Osteocyte (in vitro differentiated cells): ENCODE data around the gene FUT9. TPM values are rescaled to one million over a fixed set of nuclear protein-coding genes. Genes with fewer than 3 reads are reported as not detected.

Experiments
- DNase-seq: peaks from one replicate; pipeline ENCODE4 v3.0.0; 2021; ENCODE audit warnings: mixed read lengths; ENCODE audit not compliant: unreplicated experiment; ENCODE audit errors: extremely low spot score
- H3K27ac Mint-ChIP-seq: one replicate; pipeline ENCODE4 v1.8.0; 2021; ENCODE audit warnings: mild to moderate bottlenecking, mixed read lengths; ENCODE audit not compliant: unreplicated experiment
- H3K27me3 Mint-ChIP-seq: one replicate; pipeline ENCODE4 v1.8.0; 2021; ENCODE audit warnings: mixed read lengths; ENCODE audit not compliant: unreplicated experiment
- H3K36me3 Mint-ChIP-seq: one replicate; pipeline ENCODE4 v1.8.0; 2021; ENCODE audit warnings: mixed read lengths; ENCODE audit not compliant: unreplicated experiment
- H3K4me1 Mint-ChIP-seq: one replicate; pipeline ENCODE4 v1.8.0; 2021; ENCODE audit warnings: mixed read lengths; ENCODE audit not compliant: unreplicated experiment
- H3K4me3 Mint-ChIP-seq: one replicate; pipeline ENCODE4 v1.8.0; 2021; ENCODE audit warnings: mild to moderate bottlenecking, moderate library complexity, mixed read lengths; ENCODE audit not compliant: unreplicated experiment
- H3K9me3 Mint-ChIP-seq: one replicate; pipeline ENCODE4 v1.8.0; 2021; ENCODE audit warnings: mixed read lengths; ENCODE audit not compliant: unreplicated experiment
- total RNA-seq: library from RNA; stranded (reverse); gene quantifications from 2 replicates; pipeline ENCODE4 v1.2.1, GENCODE V29; 2021
- TF ChIP-seq, protein P1 (sequence below): fragments of 200-600 bp; sonication (generic); IDR thresholded peaks from 2 replicates; pipeline ENCODE4 v1.5.0; 2021; ENCODE audit warnings: antibody characterized with exemption, mild to moderate bottlenecking, moderate library complexity

The FUT9 gene
- total RNA-seq, 1 donor from 2014 or later: not detected

DNA sequence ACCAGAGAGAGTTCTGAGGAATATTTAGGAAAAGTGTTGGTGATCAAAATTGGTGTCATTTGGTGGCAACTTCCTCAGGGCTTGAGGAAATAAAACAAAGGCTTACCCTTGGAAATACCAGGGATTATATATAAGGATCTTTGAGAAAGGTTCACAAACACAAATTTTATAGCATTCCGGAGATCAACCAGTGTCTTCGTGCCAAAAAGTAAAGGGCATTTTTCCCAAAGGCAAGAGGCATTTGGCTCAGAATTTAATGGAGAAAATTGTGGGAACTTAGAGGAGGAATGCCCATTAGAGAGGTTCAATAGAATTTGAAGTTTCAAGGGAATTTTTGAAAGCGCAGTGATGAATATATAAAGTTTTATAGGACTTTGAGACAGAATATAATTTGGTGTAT, 179.5 kb downstream of the FUT9 start:
- Mint-ChIP-seq H3K27ac (no peak overlapping the region), H3K36me3 (no peaks in the 10 kb centered on the region), H3K9me3 (peaks cover 18% of the 10 kb centered on the region), H3K27me3 (no peaks in the 10 kb centered on the region), H3K4me1 (no peaks in the 10 kb centered on the region), H3K4me3 (no peak overlapping the region)
- no peak for DNase-seq
- TF ChIP-seq, protein P1, sequence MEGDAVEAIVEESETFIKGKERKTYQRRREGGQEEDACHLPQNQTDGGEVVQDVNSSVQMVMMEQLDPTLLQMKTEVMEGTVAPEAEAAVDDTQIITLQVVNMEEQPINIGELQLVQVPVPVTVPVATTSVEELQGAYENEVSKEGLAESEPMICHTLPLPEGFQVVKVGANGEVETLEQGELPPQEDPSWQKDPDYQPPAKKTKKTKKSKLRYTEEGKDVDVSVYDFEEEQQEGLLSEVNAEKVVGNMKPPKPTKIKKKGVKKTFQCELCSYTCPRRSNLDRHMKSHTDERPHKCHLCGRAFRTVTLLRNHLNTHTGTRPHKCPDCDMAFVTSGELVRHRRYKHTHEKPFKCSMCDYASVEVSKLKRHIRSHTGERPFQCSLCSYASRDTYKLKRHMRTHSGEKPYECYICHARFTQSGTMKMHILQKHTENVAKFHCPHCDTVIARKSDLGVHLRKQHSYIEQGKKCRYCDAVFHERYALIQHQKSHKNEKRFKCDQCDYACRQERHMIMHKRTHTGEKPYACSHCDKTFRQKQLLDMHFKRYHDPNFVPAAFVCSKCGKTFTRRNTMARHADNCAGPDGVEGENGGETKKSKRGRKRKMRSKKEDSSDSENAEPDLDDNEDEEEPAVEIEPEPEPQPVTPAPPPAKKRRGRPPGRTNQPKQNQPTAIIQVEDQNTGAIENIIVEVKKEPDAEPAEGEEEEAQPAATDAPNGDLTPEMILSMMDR: no peak

DNA sequence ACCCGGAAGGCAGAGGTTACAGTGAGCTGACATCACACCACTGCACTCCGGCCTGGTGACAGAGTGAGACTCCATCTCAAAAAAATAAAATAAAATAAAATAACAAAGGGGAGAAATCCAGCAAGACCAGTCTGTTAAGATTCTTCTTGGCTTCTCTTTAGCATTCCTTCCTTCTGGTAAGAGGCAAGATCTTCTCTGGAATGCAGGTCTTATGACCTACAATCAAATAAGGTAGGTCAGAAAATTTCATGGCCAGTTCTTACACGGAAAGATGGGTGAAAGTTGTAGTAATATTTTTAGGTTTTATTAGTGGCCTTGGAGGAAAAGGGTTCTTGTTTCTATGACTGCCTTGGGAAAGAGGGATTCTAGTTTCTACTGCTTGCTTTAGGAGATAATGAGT, 180.9 kb downstream of the FUT9 start:
- Mint-ChIP-seq H3K4me1 (no peaks in the 10 kb centered on the region), H3K4me3 (no peak overlapping the region), H3K9me3 (peaks cover 18% of the 10 kb centered on the region), H3K27me3 (no peaks in the 10 kb centered on the region), H3K36me3 (no peaks in the 10 kb centered on the region), H3K27ac (no peak overlapping the region)
- DNase-seq: no peak
- TF ChIP-seq, protein P1: no peak

DNA sequence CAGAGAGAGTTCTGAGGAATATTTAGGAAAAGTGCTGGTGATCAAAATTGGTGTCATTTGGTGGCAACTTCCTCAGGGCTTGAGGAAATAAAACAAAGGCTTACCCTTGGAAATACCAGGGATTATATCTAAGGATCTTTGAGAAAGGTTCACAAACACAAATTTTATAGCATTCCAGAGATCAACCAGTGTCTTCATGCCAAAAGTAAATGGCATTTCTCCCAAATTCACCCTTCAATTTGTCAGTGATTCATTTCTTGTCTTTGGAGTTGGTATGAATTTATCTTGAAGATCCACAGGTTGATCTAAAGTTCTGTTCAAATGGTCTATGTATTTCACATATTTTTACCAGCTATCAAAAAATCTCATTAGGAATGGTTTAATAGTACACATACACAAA, 181.5 kb downstream of the FUT9 start:
- TF ChIP-seq, protein P1: no peak
- Mint-ChIP-seq H3K4me1 (no peaks in the 10 kb centered on the region), H3K27ac (no peak overlapping the region), H3K9me3 (peaks cover 18% of the 10 kb centered on the region), H3K36me3 (no peaks in the 10 kb centered on the region), H3K4me3 (no peak overlapping the region), H3K27me3 (no peaks in the 10 kb centered on the region)
- DNase-seq: no peak

DNA sequence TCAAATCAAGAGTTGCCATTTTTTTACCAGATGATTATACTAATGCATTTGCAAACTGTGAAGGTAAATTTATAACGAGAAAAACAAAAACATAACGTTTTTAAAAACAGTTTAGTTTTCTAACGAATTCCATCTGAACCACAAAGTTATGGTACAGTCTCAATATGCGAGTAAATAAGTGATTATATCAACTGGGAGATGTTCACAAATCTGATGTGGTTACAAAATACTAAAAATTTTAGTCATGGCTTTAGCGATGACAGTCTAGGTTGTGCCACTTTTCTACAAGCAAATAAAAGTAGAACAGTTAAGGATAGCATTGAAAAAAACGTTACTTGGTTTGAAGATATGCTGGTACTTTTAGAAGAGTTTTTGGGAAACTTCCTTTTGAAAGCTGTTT, 186.8 kb downstream of the FUT9 start:
- no peak overlapping the region for H3K4me3 Mint-ChIP-seq
- TF ChIP-seq, protein P1: no peak

DNA sequence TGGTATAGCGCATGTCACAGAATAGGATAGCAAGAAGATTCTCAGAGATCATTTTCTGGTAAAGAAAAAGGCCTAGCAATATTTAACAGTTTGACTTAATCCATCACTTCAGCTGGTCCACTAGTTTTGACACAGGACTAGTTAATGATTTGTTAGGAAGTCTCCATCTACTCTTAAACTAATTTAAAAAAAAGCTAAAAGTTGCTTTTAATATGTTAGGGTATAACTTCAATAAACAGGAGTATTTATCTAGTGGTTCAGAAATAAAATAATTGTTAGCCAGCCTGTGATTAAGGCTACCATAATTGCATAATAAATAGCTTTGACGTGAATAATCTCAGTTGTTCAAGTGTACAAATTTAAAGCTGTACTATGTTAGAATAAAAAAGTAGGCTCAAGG, 195.6 kb downstream of the FUT9 start:
- Mint-ChIP-seq H3K9me3 (no peaks in the 10 kb centered on the region), H3K4me1 (no peaks in the 10 kb centered on the region)

More for the DNA sequence above, 186.8 kb downstream of the FUT9 start:
- no peaks in the 10 kb centered on the region for H3K36me3 Mint-ChIP-seq
- H3K4me1 Mint-ChIP-seq: no peaks in the 10 kb centered on the region
- no peaks in the 10 kb centered on the region for H3K27me3 Mint-ChIP-seq
- no peaks in the 10 kb centered on the region for H3K9me3 Mint-ChIP-seq
- H3K27ac Mint-ChIP-seq: no peak overlapping the region
- no peak for DNase-seq

More for the DNA sequence above, 195.6 kb downstream of the FUT9 start:
- no peak overlapping the region for H3K27ac Mint-ChIP-seq
- H3K36me3 Mint-ChIP-seq: no peaks in the 10 kb centered on the region
- no peak for DNase-seq
- TF ChIP-seq, protein P1: no peak
- no peaks in the 10 kb centered on the region for H3K27me3 Mint-ChIP-seq
- H3K4me3 Mint-ChIP-seq: no peak overlapping the region
